Measurements from ENCODE around the gene DDX51.

DNA sequence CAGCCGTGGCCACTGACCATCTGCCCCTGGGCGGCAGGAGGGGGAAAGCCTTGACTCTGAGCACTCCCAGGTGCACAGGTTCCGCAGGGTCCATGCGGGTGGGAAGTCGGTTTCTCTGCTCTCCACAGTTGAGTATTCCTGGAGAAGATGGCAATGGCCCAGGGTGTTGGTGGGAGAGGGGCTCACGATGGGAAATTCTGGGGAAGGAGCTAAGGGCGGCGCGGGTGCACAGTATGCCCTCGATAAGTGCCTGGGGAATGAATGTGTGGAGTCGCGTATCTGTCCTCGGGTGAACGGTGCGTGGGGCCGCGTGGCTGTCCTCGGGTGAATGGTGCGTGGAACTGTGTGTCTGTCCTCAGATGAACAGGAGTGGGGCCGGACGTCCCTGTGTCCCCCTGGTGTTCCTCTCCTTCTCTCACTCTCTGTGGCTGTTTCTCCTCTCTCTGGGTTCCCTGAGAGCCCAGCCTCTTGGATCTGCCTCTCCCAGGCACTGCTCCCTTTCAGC lies 38.1 kb upstream of the DDX51 start:
- TF ChIP-seq, protein P1, sequence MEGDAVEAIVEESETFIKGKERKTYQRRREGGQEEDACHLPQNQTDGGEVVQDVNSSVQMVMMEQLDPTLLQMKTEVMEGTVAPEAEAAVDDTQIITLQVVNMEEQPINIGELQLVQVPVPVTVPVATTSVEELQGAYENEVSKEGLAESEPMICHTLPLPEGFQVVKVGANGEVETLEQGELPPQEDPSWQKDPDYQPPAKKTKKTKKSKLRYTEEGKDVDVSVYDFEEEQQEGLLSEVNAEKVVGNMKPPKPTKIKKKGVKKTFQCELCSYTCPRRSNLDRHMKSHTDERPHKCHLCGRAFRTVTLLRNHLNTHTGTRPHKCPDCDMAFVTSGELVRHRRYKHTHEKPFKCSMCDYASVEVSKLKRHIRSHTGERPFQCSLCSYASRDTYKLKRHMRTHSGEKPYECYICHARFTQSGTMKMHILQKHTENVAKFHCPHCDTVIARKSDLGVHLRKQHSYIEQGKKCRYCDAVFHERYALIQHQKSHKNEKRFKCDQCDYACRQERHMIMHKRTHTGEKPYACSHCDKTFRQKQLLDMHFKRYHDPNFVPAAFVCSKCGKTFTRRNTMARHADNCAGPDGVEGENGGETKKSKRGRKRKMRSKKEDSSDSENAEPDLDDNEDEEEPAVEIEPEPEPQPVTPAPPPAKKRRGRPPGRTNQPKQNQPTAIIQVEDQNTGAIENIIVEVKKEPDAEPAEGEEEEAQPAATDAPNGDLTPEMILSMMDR (conservative IDR thresholded peaks at IDR 0.05; ENCODE audit: low read length), result no peak
- TF ChIP-seq EZH2phosphoT487 (IDR thresholded peaks at IDR 0.05; ENCODE audit: borderline replicate concordance), result no peak
